GM12878 (cell line): ENCODE measurements around the gene TCF4. TPM values are rescaled to one million over a fixed set of nuclear protein-coding genes. Genes with fewer than 3 reads are reported as not detected.

Experiments
- ASH2L ChIP-seq: fragments of 300-600, 200-600 bp; sonication (generic); IDR thresholded peaks from 2 replicates; pipeline ENCODE4 v1.6.1; 2017; ENCODE audit warnings: low read depth, mild to moderate bottlenecking, borderline replicate concordance
- CHD1 ChIP-seq: IDR thresholded peaks from 2 replicates; pipeline ENCODE4 v1.6.1; 2012; ENCODE audit warnings: low read depth, low read length, improper control_type of control experiment
- CHD2 ChIP-seq: IDR thresholded peaks from 2 replicates; pipeline ENCODE4 v1.6.1; 2011; ENCODE audit warnings: low read depth, low read length, improper control_type of control experiment, borderline replicate concordance
- CUX1 ChIP-seq: IDR thresholded peaks from 2 replicates; pipeline ENCODE4 v1.6.1; 2012; ENCODE audit warnings: improper control_type of control experiment, low read depth, low read length; ENCODE audit not compliant: insufficient replicate concordance
- E2F8 ChIP-seq: fragments of 450-650 bp; IDR thresholded peaks from 2 replicates; pipeline ENCODE4 v1.6.1; 2018; ENCODE audit warnings: mild to moderate bottlenecking, low read depth, moderate library complexity; ENCODE audit not compliant: partially characterized antibody
- GATAD2B ChIP-seq: fragments of 450-650 bp; conservative IDR thresholded peaks from 2 replicates; pipeline ENCODE4 v1.6.1; 2017; ENCODE audit warnings: low read depth, mild to moderate bottlenecking, moderate library complexity
- IKZF1 ChIP-seq: fragments of 450-650 bp; conservative IDR thresholded peaks from 2 replicates; pipeline ENCODE4 v1.6.1; 2017; ENCODE audit warnings: antibody characterized with exemption, mild to moderate bottlenecking
- IRF4 ChIP-seq: IDR thresholded peaks from 2 replicates; pipeline ENCODE4 v1.6.1; 2011; ENCODE audit warnings: low read depth, low read length
- MEF2A ChIP-seq: IDR thresholded peaks from 2 replicates; pipeline ENCODE4 v1.6.1; 2011; ENCODE audit warnings: low read depth, mild to moderate bottlenecking, low read length, moderate library complexity; ENCODE audit not compliant: insufficient read depth
- MXI1 ChIP-seq: fragments of 150-350 bp; IDR thresholded peaks from 2 replicates; pipeline ENCODE4 v1.6.1; 2011; ENCODE audit warnings: low read depth, mild to moderate bottlenecking, inconsistent platforms, low read length, improper control_type of control experiment
- NBN ChIP-seq: fragments of 450-650 bp; IDR thresholded peaks from 2 replicates; pipeline ENCODE4 v1.6.1; 2016
- PML ChIP-seq: IDR thresholded peaks from 2 replicates; pipeline ENCODE4 v1.6.1; 2012; ENCODE audit warnings: low read length, inconsistent platforms
- POLR2A ChIP-seq: IDR thresholded peaks from 2 replicates; pipeline ENCODE4 v1.6.1; 2011; ENCODE audit warnings: low read depth, mild to moderate bottlenecking, low read length
- RUNX3 ChIP-seq: IDR thresholded peaks from 2 replicates; pipeline ENCODE4 v1.6.1; 2012; ENCODE audit warnings: low read length, inconsistent platforms
- SIN3A ChIP-seq: IDR thresholded peaks from 2 replicates; pipeline ENCODE4 v1.6.1; 2012; ENCODE audit warnings: low read depth, low read length, improper control_type of control experiment
- SIX5 ChIP-seq: IDR thresholded peaks from 2 replicates; pipeline ENCODE4 v1.6.1; 2011; ENCODE audit warnings: mild to moderate bottlenecking, low read depth, low read length, moderate library complexity; ENCODE audit not compliant: severe bottlenecking
- SKIL ChIP-seq: fragments of 450-650 bp; IDR thresholded peaks from 2 replicates; pipeline ENCODE4 v1.6.1; 2017; ENCODE audit warnings: mild to moderate bottlenecking, low read depth, inconsistent platforms; ENCODE audit not compliant: poor library complexity, severe bottlenecking
- SMARCA5 ChIP-seq: fragments of 450-650 bp; IDR thresholded peaks from 2 replicates; pipeline ENCODE4 v1.6.1; 2017; ENCODE audit warnings: mild to moderate bottlenecking
- ZBED1 ChIP-seq: IDR thresholded peaks from 2 replicates; pipeline ENCODE4 v1.6.1; 2016; ENCODE audit warnings: borderline replicate concordance
- ZNF384 ChIP-seq: IDR thresholded peaks from 2 replicates; pipeline ENCODE4 v1.6.1; 2012; ENCODE audit warnings: low read depth, mild to moderate bottlenecking, low read length, improper control_type of control experiment, borderline replicate concordance
- polyA plus RNA-seq, 11 experiments: library from polyadenylated mRNA; depleted of rRNA in 4 of 11; unstranded in 6 of 11; stranded (reverse) in 5 of 11; fragments of >200 nt; fragmentation: Nextera tagmentation in 4 of 11; fragmentation: Illumina TruSeq in 1 of 11; extraction: Ambion mirVana in 4 of 11; extraction: Trizol in 1 of 11; gene quantifications; 1 replicate in 1 of 11; 2 replicates in 10 of 11; pipeline versions ENCODE4 v1.2.1 to v1.2.3, GENCODE V29; 2011 to 2016; ENCODE audit warnings: inconsistent platforms in 2 of 11, missing spikeins in 2 of 11, low read depth in 1 of 11
- total RNA-seq, 4 experiments: library from RNA; depleted of rRNA in 3 of 4; stranded (reverse); fragments of >200 nt in 3 of 4; fragmentation: Illumina TruSeq in 1 of 4; extraction: Trizol in 1 of 4; gene quantifications; 2 replicates each; pipeline versions ENCODE4 v1.2.1 to v1.2.3, GENCODE V29; 2013 to 2021

Gene TCF4
- total and polyA plus RNA-seq, 10 of the 15 experiments (the other 5 are each of a cell fraction or from before 2014, with no cell fraction given): 15.2 to 94.0 (median 31.5) TPM

GRCh38 chr18:55322178-55322735, 265.7 kb downstream of the TCF4 start (continued):
- 0 out of 2 replicates have a peak, but pooled peaks have one; percentile 60 for TF ChIP-seq PML
- peak; percentile 39; the same call in 1 of the 2 replicates for TF ChIP-seq ZBED1
- no peak for TF ChIP-seq E2F8
- peak; percentile 76; the same call in 1 of the 2 replicates for TF ChIP-seq CHD1
- peak; percentile 37; the same call in 1 of the 2 replicates for TF ChIP-seq RUNX3
- TF ChIP-seq NBN: 0 out of 2 replicates have a peak, but pooled peaks have one; percentile 30
- 0 out of 2 replicates have a peak, but pooled peaks have one; percentile 42 for TF ChIP-seq MEF2A
- TF ChIP-seq ZNF384: peak; percentile 99
- peak; percentile 22; the same call in 1 of the 2 replicates for TF ChIP-seq MXI1
- peak; percentile 80 for TF ChIP-seq POLR2A
- TF ChIP-seq CUX1: no peak
- peak; percentile 58; the same call in 1 of the 2 replicates for TF ChIP-seq SIN3A
- no peak for TF ChIP-seq SKIL
- no peak for TF ChIP-seq SIX5
- TF ChIP-seq ASH2L: 0 out of 2 replicates have a peak, but pooled peaks have one; percentile 75
- TF ChIP-seq CHD2: peak; percentile 53; the same call in 1 of the 2 replicates
- TF ChIP-seq SMARCA5: peak; percentile 80; the same call in 1 of the 2 replicates
- peak; percentile 13; the same call in 1 of the 2 replicates for TF ChIP-seq IKZF1
- TF ChIP-seq GATAD2B: 0 out of 2 replicates have a peak, but pooled peaks have one; percentile 51
- TF ChIP-seq IRF4: peak; percentile 25; the same call in 1 of the 2 replicates
